Measurements from ENCODE around the gene UBAC1.

GRCh38 chr9:135908093-135908753 is 53.0 kb downstream of the UBAC1 start:
- TF ChIP-seq CTCF (IDR thresholded peaks at IDR 0.05; ENCODE audit: low read depth, low read length, missing input control), result no peak
- no peak for TF ChIP-seq RAD21 (IDR thresholded peaks at IDR 0.05)
- no peak for TF ChIP-seq RXRA (IDR thresholded peaks at IDR 0.05)

All from liver (tissue), 3 donors.